Prostate gland (tissue), 2 donors: ENCODE data around the gene NCOA3.

Experiments
- POLR2A ChIP-seq: fragments of 450-650 bp; IDR thresholded peaks from one replicate; pipeline ENCODE4 v1.6.1; 2016; ENCODE audit warnings: antibody characterized with exemption, mild to moderate bottlenecking
- POLR2AphosphoS5 ChIP-seq: sonication (generic); formaldehyde crosslinking; IDR thresholded peaks from one replicate; pipeline ENCODE4 v1.6.1; 2017; ENCODE audit warnings: antibody characterized with exemption
- TF ChIP-seq, protein P1 (sequence below), 4 experiments: fragments of 200-600 bp in 2 of 4; fragments of 450-650 bp in 2 of 4; sonication (generic) in 2 of 4; IDR thresholded peaks; 1 replicate in 3 of 4; 2 replicates in 1 of 4; pipeline ENCODE4 v1.5.1; 2016 to 2019; ENCODE audit warnings: antibody characterized with exemption in 4 of 4, mild to moderate bottlenecking in 2 of 4, moderate library complexity in 2 of 4

- no peak for TF ChIP-seq POLR2AphosphoS5
- TF ChIP-seq, protein P1, sequence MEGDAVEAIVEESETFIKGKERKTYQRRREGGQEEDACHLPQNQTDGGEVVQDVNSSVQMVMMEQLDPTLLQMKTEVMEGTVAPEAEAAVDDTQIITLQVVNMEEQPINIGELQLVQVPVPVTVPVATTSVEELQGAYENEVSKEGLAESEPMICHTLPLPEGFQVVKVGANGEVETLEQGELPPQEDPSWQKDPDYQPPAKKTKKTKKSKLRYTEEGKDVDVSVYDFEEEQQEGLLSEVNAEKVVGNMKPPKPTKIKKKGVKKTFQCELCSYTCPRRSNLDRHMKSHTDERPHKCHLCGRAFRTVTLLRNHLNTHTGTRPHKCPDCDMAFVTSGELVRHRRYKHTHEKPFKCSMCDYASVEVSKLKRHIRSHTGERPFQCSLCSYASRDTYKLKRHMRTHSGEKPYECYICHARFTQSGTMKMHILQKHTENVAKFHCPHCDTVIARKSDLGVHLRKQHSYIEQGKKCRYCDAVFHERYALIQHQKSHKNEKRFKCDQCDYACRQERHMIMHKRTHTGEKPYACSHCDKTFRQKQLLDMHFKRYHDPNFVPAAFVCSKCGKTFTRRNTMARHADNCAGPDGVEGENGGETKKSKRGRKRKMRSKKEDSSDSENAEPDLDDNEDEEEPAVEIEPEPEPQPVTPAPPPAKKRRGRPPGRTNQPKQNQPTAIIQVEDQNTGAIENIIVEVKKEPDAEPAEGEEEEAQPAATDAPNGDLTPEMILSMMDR (IDR thresholded peaks at IDR 0.05): no peak
- TF ChIP-seq POLR2A: no peak
These were observed 204.7 kb downstream of the NCOA3 start for GRCh38 chr20:47706345-47706744.
